ENCODE measurements around the gene NCKAP5. TPM values are rescaled to one million over a fixed set of nuclear protein-coding genes. Genes with fewer than 3 reads are reported as not detected.

NCKAP5 gene
- total RNA-seq, 1 donor from 2014 or later, result 2.7 TPM

DNA sequence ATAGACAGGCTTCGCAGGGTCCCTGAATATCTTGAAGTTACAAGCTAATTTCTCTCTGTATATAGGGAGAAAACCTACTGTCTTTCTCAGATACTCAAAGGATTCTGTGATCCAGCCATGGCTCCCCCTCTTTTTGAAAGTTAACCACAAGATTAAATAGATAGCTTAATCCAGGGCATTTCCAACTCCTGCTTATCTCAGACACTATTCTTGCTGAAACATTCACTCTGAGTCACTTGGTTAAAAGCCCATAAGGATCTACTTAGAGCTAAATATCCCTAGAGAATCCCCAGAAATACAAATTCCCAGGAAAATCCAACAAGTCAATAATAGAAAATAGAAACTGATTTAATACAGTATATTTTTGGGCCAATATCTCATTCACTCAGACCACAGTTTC, 719.1 kb downstream of the NCKAP5 start:
- Histone ChIP-seq H3K79me2 (ENCODE audit: insufficient read depth, low read length) (no peaks in the 10 kb centered on the region), H3K36me3 (ENCODE audit: insufficient read depth, low read length) (no peaks in the 10 kb centered on the region), H3K27me3 (ENCODE audit: insufficient read depth, low read length) (no peaks in the 10 kb centered on the region), H3K9ac (ENCODE audit: low read length) (peak overlapping the region; percentile 2), H3K4me3 (ENCODE audit: insufficient read depth, low read depth, low read length) (no peak overlapping the region), H3K4me1 (ENCODE audit: insufficient read depth, low read length) (peaks cover 5% of the 10 kb centered on the region), H3K9me3 (ENCODE audit: insufficient read depth, low read depth, low read length) (no peaks in the 10 kb centered on the region), H3K27ac (ENCODE audit: low read depth, low read length) (peak overlapping the region; percentile 22), H4K20me1 (ENCODE audit: insufficient read depth, low read length) (no peaks in the 10 kb centered on the region), H3K4me2 (ENCODE audit: low read length) (no peak overlapping the region), H2AFZ (ENCODE audit: low read depth, low read length) (no peak overlapping the region)
- Mint-ChIP-seq H3K36me3 (ENCODE audit: low read depth, unreplicated experiment) (no peaks in the 10 kb centered on the region), H3K9me3 (ENCODE audit: unreplicated experiment) (no peaks in the 10 kb centered on the region), H3K4me1 (ENCODE audit: low read depth, unreplicated experiment) (peaks cover 9% of the 10 kb centered on the region), H3K27ac (ENCODE audit: unreplicated experiment) (no peak overlapping the region), H3K4me3 (ENCODE audit: unreplicated experiment) (no peak overlapping the region), H3K27me3 (ENCODE audit: low read depth, unreplicated experiment) (peaks cover 2% of the 10 kb centered on the region)
- peak; percentile 66 for FAIRE-seq
- DNase-seq (ENCODE audit: low read depth), result peak; percentile 84
- TF ChIP-seq, protein P1, sequence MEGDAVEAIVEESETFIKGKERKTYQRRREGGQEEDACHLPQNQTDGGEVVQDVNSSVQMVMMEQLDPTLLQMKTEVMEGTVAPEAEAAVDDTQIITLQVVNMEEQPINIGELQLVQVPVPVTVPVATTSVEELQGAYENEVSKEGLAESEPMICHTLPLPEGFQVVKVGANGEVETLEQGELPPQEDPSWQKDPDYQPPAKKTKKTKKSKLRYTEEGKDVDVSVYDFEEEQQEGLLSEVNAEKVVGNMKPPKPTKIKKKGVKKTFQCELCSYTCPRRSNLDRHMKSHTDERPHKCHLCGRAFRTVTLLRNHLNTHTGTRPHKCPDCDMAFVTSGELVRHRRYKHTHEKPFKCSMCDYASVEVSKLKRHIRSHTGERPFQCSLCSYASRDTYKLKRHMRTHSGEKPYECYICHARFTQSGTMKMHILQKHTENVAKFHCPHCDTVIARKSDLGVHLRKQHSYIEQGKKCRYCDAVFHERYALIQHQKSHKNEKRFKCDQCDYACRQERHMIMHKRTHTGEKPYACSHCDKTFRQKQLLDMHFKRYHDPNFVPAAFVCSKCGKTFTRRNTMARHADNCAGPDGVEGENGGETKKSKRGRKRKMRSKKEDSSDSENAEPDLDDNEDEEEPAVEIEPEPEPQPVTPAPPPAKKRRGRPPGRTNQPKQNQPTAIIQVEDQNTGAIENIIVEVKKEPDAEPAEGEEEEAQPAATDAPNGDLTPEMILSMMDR (IDR thresholded peaks at IDR 0.05; ENCODE audit: insufficient read depth, low read depth, low read length), result no peak
- TF ChIP-seq EZH2 (IDR thresholded peaks at IDR 0.05; ENCODE audit: insufficient read depth, low read length), result no peak

DNA sequence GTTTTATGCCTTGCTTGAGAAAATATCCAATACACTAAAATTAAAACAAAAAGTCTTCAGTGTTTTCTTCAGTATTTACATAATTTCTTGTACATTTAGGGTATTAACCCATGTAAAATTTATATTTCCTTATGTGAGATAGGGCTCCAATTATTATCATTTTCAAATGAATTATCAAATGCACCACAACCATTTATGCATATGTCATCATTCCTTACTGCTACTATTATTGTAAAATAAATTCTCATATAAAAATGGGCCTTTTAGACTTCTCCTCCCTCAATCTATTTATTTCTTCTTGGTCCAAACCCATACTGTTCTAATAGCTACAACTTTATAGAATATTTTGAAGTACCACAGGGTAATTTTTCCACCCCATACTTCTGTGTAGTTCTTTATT, 722.9 kb downstream of the NCKAP5 start:
- peaks cover 2% of the 10 kb centered on the region for H3K27me3 Mint-ChIP-seq (ENCODE audit: low read depth, unreplicated experiment)
- no peaks in the 10 kb centered on the region for H3K79me2 ChIP-seq (ENCODE audit: insufficient read depth, low read length)
- DNase-seq (ENCODE audit: low read depth), result no peak
- H3K4me1 Mint-ChIP-seq (ENCODE audit: low read depth, unreplicated experiment), result peaks cover 9% of the 10 kb centered on the region
- no peaks in the 10 kb centered on the region for H3K36me3 Mint-ChIP-seq (ENCODE audit: low read depth, unreplicated experiment)
- H3K27ac ChIP-seq (ENCODE audit: low read depth, low read length), result no peak overlapping the region
- H3K4me1 ChIP-seq (ENCODE audit: insufficient read depth, low read length), result peaks cover 5% of the 10 kb centered on the region
- no peak overlapping the region for H3K4me3 Mint-ChIP-seq (ENCODE audit: unreplicated experiment)
- TF ChIP-seq EZH2 (IDR thresholded peaks at IDR 0.05; ENCODE audit: insufficient read depth, low read length), result no peak
- TF ChIP-seq, protein P1 (IDR thresholded peaks at IDR 0.05; ENCODE audit: insufficient read depth, low read depth, low read length), result no peak
- H2AFZ ChIP-seq (ENCODE audit: low read depth, low read length), result no peak overlapping the region
- no peak for FAIRE-seq
- H3K4me3 ChIP-seq (ENCODE audit: insufficient read depth, low read depth, low read length), result no peak overlapping the region
- no peak overlapping the region for H3K27ac Mint-ChIP-seq (ENCODE audit: unreplicated experiment)
- no peaks in the 10 kb centered on the region for H3K36me3 ChIP-seq (ENCODE audit: insufficient read depth, low read length)
- no peaks in the 10 kb centered on the region for H4K20me1 ChIP-seq (ENCODE audit: insufficient read depth, low read length)
- H3K9ac ChIP-seq (ENCODE audit: low read length), result no peak overlapping the region
- no peaks in the 10 kb centered on the region for H3K9me3 Mint-ChIP-seq (ENCODE audit: unreplicated experiment)
- H3K9me3 ChIP-seq (ENCODE audit: insufficient read depth, low read depth, low read length), result no peaks in the 10 kb centered on the region
- no peak overlapping the region for H3K4me2 ChIP-seq (ENCODE audit: low read length)
- no peaks in the 10 kb centered on the region for H3K27me3 ChIP-seq (ENCODE audit: insufficient read depth, low read length)

DNA sequence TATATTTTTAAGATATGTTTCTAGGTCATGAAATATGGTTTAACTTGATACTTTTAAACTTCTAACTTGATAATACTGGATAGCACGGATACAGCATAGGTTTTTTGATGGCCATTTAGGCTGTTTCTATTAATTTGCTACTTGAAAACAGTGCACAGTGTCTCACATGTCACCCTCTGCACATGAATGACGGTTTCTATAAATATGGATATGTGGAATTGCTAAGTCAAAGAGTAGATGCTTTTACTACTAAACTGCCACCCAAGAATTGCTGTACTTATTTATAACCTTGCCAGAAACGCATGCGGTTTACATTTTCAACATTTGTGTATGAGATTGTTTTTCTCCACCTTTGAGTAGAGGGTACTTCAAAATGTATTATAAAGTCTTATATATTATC, 723.7 kb downstream of the NCKAP5 start:
- H3K79me2 ChIP-seq (ENCODE audit: insufficient read depth, low read length), result no peaks in the 10 kb centered on the region
- TF ChIP-seq, protein P1 (IDR thresholded peaks at IDR 0.05; ENCODE audit: insufficient read depth, low read depth, low read length), result no peak
- no peak for TF ChIP-seq EZH2 (IDR thresholded peaks at IDR 0.05; ENCODE audit: insufficient read depth, low read length)
- DNase-seq (ENCODE audit: low read depth) (no peak), FAIRE-seq (no peak)
- Mint-ChIP-seq H3K4me1 (ENCODE audit: low read depth, unreplicated experiment) (peaks cover 9% of the 10 kb centered on the region), H3K27ac (ENCODE audit: unreplicated experiment) (no peak overlapping the region), H3K36me3 (ENCODE audit: low read depth, unreplicated experiment) (no peaks in the 10 kb centered on the region), H3K4me3 (ENCODE audit: unreplicated experiment) (no peak overlapping the region), H3K27me3 (ENCODE audit: low read depth, unreplicated experiment) (peaks cover 2% of the 10 kb centered on the region), H3K9me3 (ENCODE audit: unreplicated experiment) (no peaks in the 10 kb centered on the region)
- no peak overlapping the region for H2AFZ ChIP-seq (ENCODE audit: low read depth, low read length)
- H3K4me3 ChIP-seq (ENCODE audit: insufficient read depth, low read depth, low read length), result no peak overlapping the region
- H3K27ac ChIP-seq (ENCODE audit: low read depth, low read length), result no peak overlapping the region
- H3K4me1 ChIP-seq (ENCODE audit: insufficient read depth, low read length), result peaks cover 4% of the 10 kb centered on the region
- H4K20me1 ChIP-seq (ENCODE audit: insufficient read depth, low read length), result no peaks in the 10 kb centered on the region
- no peaks in the 10 kb centered on the region for H3K36me3 ChIP-seq (ENCODE audit: insufficient read depth, low read length)
- no peaks in the 10 kb centered on the region for H3K9me3 ChIP-seq (ENCODE audit: insufficient read depth, low read depth, low read length)
- H3K27me3 ChIP-seq (ENCODE audit: insufficient read depth, low read length), result no peaks in the 10 kb centered on the region
- no peak overlapping the region for H3K9ac ChIP-seq (ENCODE audit: low read length)
- H3K4me2 ChIP-seq (ENCODE audit: low read length), result no peak overlapping the region
